NCI-H2171 (cell line): ENCODE data around the gene GPD1.
A peak's percentile ranks its signal among the peaks of the same experiment; 100 is the strongest.
"Not testable (repeated sequence)": the region's sequence is repeated elsewhere in the genome, so short reads cannot be mapped to it uniquely, and the experiment has no call there.

Experiments used
- DNase-seq: peaks from one replicate; lab custom pipeline; 2025; lab: John Stamatoyannopoulos, UW

Gene GPD1

GRCh38 chr12:50127546-50127945 lies 23.7 kb downstream of the GPD1 start:
- DNase-seq, result no peak

GRCh38 chr12:50129290-50129689 lies 25.5 kb downstream of the GPD1 start:
- no peak for DNase-seq

DNA sequence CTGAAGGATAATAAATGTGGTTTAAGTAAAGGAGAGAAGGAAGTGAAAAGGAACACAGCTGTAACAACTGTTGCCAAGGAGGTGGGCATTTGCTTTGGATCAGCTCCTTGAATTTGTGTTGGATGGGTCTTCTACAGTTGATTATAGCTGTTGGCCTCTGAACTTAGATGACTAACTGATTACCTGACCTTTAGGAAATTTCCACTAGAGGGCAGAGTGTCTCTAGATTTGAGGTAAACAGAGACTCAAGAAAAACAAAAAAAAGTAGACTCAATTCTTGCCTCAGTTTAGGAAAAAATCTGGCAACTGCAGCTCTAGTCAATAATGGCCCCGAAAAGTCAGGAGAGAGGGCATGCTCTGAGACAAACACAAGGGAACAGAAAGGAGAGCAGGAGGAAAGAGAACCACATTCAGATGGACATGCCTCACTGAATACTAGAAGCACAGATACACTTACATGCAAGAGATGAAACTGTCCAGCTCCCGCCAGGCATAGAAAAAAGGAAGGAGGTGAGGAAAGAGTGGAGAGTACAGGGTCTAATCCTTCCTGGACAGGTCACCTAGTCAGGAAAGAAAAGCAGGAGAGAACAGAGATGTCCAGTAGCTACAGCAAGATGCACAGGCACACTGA lies 28.8 kb downstream of the GPD1 start:
- DNase-seq, result peak; percentile 45

DNA sequence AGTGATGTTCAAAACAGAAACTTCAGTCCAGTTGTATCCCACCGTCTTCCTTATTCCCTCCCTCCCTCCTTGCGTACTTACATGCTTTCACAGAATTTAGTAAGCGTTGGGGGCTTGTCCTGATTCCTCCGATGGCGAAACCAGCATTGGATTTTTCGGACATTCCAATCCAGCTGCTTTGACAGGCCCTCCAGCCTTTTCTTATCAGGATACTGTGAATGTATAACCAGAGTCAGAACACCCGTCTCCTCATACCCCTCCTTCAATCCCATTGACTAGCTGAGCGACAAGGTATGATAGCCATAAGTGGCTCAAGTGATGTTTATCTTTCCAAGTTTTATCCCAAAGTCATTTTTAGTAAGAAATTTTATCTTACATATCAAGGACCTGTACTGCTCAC lies 39.2 kb downstream of the GPD1 start:
- DNase-seq, result no peak

GRCh38 chr12:50145439-50145838 lies 41.6 kb downstream of the GPD1 start:
- DNase-seq, result no peak

DNA sequence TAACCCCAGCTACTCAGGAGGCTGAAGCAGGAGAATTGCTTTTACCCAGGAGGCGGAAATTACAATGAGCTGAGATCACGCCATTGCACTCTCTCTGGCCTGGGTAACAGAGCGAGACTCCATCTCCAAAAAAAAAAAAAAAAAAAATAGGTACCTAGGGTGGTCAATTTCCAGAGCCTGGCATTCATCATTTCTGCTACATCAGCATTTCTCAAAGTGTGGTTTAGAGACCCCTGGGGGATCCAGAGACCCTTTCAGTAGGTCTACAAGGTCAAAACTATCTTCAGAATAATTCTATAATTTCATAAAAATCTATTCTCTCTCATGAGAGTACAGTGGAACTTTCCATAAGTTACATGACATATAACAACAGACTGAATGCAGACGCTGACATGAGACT lies 43.5 kb downstream of the GPD1 start:
- no peak for DNase-seq

GRCh38 chr12:50148011-50148410 lies 44.2 kb downstream of the GPD1 start:
- not testable (repeated sequence) for DNase-seq

DNA sequence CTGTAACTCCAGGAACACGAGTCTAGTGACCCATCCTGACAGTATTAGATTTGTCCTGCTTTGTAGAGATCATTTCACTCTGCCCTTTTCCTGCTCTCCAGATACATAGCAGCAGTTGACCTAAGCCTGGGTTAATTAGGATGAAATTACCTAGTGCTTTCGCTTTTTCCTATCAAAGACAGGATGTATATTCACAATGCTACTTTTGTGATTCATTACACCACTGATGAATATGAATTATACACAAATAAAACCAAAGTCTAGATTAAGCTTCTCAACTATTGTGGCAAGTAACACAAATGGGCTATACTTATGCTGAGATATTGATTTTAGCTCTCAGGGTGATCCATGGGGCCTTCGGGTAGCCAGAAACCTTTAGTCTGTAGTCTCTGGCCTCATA lies 45.5 kb downstream of the GPD1 start:
- no peak for DNase-seq

GRCh38 chr12:50151047-50151687 lies 47.4 kb downstream of the GPD1 start:
- DNase-seq, result no peak

DNA sequence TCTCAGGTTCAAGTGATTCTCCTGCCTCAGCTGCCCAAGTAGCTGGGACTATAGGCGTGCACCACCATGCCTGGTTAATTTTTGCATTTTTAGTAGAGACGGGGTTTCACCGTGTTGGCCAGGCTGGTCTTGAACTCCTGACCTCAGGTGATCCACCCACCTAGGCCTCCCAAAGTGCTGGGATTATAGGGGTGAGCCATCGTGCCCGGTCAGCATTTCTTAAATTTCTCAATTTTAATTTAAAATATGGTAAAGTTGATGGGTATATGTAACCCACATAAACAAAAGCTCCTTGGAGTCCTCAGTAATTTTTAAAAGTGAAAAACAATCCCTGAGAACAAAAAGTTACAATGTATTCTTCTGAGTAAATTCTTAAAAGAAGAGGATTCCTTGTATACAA lies 51.1 kb downstream of the GPD1 start:
- DNase-seq, result not testable (repeated sequence)

- DNase-seq, result no peak
Observed at GRCh38 chr12:50156641-50157040, 52.8 kb downstream of the GPD1 start.

DNA sequence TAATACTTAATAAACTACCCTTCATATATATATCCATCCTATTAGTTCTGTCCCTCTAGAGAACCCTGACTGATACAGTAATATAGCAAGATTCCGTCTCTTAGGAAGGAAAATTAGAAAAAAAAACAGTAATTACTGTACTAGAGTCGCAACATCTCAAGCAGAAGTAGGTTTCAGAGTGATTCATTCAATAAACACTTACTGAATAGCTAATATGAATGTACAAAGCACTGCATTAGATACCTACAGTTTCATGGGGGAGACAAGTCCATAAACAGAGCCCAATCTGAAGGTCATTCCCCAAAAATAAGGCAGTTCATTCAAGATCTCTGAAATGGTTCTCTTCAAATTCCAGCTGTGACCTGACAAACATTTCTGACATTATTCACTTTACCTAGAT lies 53.5 kb downstream of the GPD1 start:
- no peak for DNase-seq

- no peak for DNase-seq
Observed at GRCh38 chr12:50160643-50161042, 56.8 kb downstream of the GPD1 start.
